Stimulated activated CD8-positive, alpha-beta memory T cell treated with anti-CD3 and anti-CD28 coated beads, Interleukin-15, amount 100 ng/mL, for 1 hour (primary cell): ENCODE measurements around the gene RAPGEF6.
"Not testable (repeated sequence)": the region's sequence is repeated elsewhere in the genome, so short reads cannot be mapped to it uniquely, and the experiment has no call there.

Source experiments
- DNase-seq: peaks from one replicate; pipeline ENCODE4 v3.0.0-alpha.2; 2020; ENCODE audit warnings: low read depth

RAPGEF6 gene

DNA sequence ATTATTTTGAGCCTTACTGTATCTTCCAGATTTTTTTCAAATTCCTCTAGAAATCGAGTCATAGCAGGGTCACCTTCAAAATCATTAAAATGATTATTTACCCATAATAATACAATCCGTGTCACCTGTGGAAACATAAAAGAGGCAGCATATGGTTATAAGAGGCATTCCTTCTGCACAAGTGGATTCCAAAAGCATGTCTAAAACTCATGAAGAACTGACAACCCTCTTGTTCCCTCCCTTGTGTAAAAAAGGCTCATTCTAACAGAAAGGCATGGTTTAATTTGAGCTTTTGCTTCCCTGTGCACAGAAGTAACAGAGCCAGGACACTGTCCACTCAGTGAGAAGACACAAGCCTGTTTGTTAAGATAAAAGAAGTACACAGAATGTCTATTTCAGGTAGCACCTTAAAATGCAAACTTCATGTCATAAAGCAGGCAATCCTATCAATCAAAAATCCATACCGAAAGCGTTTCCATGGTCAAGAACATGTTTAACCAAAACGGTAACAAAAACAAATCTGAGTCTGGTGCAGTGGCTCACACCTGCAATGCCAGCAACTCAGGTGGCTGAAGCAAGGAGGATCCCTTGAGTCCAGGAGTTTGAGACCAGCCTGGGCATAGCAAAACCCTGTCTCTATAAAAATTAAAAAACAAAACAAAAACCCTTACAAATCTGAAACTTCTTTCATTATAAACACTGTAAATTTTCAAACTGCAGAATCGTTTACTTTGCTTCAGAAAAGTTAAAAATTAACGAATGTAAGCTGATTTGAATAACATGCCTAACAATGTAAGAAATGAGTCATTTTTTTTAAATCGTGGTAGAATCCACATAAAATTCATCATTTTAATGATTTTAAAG, 139.3 kb downstream of the RAPGEF6 start:
- no peak for DNase-seq

DNA sequence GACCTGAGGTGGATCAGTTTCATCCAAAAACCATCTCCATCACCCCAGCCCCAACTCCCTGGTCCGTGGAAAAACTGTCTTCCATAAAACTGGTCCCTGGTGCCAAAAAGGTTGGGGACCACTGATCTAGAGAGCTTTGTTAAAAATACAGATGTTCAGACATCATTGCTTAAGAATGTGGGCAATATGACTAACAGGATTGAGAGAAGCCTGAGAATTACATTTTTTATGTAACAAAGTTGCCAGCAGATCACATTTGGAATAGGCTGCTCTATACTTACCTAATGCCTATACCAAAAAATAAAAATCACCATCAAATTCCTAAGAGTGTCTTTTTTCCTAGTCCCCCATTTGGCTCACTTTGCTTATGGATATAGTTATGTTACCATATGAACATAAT, 143.3 kb downstream of the RAPGEF6 start:
- DNase-seq = no peak

DNA sequence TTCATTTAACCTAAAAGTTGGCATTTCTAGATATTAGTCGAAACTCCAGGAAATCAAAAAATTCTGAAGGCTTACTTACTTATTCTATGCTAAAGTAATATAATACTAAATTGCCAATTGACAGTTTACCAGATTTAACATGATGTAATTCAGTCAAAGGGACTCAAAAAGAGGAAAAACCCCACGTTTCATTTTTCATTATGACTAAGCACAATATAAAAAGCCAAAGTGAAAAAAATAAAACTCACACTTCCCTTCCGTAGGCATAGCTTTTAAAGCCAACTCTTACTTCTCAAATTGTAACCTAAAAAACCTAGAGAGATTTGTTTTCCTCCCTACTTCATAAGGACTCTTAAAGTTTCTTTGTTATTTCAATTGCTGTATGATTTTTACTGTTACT, 146.6 kb downstream of the RAPGEF6 start:
- DNase-seq = no peak

DNA sequence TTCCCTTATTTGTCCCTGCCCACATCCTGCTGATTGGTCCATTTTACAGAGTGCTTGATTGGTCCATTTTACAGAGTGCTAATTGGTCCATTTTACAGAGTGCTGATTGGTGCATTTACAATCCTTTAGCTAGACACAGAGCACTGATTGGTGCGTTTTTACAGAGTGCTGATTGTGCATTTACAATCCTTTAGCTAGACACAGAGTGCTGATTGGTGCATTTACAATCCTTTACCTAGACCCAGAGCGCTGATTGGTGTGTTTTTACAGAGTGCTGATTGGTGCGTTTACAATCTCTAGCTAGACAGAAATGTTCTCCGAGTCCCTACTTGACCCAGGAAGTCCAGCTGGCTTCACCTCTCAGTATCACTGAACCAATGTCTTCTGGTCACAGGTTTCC, 147.7 kb downstream of the RAPGEF6 start:
- not testable (repeated sequence) for DNase-seq

DNA sequence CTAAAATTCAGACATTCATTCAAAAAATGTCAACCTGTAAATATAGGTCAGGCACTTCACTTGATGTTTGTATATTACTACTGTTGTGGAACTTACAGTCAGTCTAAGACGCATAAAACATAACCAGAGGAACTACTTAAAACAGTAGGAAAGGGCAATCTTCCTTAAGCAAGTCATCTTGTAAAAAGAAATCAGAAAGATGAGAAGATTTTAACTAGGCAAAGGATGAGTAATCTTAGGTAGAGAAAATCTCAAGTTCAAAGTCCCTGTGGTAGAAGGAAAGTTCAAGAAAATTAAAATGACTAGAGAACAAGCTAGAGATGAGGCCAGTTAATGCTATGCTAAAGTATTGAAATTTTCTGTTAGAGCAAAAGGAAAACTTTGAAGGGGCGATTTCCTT, 152.4 kb downstream of the RAPGEF6 start:
- no peak for DNase-seq

DNA sequence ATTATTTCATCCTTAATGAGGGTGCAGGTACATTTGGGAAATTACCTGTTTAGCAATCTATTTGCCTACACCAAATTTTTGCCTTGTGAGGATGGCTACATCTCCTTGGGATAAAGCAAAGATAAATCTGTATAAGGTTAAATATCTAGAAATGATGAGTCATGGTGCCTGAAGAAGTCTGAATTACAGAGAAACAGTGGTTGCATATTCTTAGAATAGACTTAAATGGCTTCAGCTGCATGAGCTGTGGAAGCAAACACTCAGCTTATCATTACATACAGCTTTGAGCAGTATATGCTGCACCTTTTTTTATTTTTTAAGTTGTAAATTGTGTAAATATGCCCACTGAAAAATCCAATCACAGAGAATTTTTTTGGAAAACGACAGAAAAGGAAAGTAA, 153.5 kb downstream of the RAPGEF6 start:
- DNase-seq = no peak

DNA sequence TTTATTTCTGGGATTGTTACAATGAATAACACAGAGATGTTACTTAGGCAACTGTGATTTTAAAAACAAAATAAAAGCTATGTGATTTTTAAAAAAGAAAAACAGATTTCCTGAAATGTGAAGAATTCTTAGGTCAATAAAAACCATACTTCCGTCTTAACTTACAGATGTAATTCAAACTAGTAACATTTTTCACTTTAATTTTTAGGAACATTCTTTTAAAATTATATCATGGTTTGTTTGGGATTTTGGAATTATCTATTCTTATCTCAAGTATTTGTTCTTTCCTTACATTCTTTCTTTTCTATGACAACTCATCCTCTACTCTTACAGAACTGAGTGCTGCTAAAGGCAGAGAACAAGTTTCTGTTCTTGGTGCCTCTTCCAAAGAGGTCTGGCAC, 159.5 kb downstream of the RAPGEF6 start:
- DNase-seq = no peak

DNA sequence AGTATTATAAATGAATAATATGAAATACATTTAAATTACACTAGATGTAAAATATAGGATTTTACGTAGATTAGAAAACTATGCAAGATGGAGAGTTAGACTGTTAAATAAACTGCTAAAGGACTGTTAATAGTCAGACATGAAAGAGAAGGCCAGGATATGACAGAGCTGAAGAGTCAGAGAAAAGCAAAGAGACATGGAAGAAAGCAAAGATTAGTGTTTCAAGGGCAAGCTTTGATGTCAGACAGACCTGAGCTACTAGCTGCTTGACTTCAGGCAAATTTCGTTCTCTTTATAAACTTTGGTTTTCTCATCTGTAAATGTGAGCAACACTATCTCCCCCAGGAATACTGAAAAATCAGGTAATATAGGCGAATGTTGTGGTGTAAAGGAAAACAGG, 161.3 kb downstream of the RAPGEF6 start:
- no peak for DNase-seq

DNA sequence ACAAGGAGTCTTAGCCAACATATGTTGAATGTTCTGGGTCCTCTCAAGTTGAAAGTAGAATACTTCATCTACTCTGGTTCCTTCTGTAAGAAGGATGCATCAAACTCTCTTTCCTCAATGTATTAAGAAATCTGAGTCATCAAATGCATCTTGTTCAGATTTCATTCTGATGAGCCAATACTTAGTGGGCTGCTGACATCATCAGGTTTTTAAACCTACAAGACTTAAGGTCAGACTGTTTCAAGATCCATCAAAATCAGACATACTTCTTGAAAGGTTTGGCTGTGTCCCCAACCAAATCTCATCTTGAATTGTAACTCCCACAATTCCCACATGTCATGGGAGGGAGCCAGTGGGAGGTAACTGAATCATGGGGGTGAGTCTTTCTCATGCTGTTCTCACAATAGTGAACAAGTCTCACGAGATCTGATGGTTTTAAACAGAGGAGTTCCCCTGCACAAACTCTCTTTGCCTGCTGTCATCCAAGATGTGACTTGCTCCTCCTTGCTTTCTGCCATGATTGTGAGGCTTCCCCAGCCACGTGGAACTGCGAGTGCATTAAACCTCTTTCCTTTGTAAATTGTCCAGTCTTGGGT, 168.8 kb downstream of the RAPGEF6 start:
- DNase-seq = no peak

DNA sequence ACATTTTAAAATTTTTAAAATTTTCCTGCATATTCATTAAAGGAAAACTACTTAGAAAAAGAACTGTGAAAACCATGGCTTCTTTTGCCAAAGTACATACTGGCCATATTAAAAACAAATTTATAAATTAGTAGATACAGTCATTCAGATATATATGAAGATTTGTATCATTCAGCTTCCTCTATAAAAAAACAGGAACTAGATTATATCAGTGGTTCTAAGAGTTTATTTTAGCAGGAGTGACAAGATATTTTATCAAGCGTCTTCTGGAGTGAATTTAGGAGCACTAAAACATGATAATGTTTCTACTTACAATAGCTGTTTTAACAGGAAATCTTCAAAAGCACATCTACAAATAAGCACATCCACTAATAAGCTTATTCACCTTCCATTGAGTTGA, 171.4 kb downstream of the RAPGEF6 start:
- DNase-seq = no peak

DNA sequence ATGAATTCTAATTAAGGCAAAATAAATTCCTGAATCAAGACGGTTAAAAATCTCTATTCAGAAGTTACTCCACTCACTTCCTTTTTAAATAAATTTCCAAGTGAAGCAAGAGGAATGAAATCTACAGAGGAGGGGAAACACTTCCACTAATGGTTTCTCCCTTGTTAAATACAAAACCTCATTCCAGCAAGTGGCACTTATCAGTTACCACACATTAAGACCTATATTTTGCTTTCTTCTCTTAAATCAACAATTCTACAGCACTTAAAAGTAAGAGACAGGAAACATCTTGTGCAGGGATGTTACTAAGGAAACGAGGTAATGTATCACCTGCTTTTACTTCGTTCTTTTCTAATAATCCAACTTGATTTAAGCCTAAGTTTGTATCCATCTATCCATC, 172.6 kb downstream of the RAPGEF6 start:
- no peak for DNase-seq

DNA sequence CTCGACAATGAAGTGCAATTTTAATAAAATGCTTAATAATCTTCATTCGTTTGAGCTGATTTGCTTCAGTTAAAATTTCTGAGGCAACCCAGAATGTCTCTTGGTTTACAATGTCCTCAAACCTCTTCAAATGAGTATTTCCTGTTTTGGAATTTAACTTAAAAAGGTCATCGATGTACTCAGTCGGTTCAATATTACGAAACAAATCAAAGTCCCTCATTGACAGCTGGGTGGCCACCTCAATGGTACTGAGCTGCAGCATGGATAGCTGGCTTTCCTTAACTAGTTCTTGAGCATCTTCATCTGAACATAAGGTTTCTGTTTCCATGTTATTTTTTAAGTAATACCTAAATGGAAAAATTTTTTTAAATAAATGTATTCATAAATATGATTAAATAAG, 173.3 kb downstream of the RAPGEF6 start:
- DNase-seq = no peak

DNA sequence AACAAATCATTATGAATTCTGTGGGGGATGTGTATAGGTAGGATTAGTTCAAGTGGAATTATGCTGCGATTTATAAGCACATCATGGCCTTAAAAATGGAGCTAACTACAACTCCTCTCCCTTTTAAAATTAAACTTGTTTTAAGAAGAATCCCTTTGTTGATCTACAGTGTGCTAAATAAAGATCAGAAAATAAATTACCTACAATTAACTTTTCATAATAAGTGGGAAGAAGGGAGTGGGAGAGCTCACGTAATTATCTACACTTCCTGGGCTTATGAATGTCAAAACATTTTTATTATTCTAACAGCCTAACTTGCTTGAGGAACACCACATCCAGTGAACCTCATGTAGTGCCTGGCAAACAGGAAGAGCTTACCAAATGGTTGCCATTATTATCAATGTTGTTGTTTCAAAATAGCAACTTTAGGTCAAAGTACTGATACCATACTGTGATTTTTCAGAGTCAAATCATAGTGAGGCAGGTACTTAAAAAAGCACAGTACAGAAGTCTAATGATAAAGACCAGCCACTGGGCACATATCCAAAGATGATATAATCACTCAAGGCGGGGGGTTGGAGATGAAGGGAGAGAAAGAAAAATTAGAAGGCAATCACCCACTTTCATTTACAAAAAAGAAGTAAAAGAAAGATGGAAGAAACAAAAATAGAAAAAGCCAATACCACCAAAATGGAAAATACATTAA, 174.0 kb downstream of the RAPGEF6 start:
- DNase-seq = no peak

DNA sequence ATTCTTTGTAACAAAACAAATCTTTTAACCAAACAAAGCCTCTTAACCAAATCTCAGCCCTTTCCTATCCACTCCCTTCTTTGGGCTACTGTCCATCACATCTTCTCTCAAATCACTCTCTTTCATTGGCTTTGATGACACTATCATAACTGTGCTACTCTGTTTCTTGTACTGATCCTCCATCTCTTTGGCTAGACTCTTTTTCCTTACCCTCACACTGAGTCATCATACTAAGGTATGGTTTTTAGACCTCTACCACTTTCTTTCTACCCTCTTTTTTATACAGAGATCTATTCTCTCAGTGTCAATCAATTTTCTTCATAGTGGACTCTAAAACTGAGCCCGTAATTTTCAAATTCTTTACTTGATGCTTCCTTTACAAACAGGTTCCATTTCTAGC, 174.9 kb downstream of the RAPGEF6 start:
- DNase-seq = no peak

DNA sequence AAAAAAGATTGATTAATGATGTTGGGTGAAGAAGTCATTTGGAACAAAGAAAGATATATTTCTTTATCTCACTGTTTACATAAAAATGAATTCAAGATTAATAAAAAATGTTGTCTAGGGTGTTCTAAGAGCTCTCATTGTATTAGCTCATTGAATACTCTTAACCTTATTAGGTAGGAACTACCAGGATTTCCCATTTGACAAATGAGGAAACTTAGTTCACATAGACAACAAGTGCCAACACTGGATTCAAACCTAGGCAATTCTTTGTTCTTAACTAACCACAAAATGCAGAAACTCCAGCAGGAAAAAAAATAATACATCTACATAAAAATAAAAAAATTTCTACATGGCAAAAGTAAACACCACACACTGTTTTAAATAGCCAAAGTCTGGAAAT, 175.8 kb downstream of the RAPGEF6 start:
- no peak for DNase-seq

DNA sequence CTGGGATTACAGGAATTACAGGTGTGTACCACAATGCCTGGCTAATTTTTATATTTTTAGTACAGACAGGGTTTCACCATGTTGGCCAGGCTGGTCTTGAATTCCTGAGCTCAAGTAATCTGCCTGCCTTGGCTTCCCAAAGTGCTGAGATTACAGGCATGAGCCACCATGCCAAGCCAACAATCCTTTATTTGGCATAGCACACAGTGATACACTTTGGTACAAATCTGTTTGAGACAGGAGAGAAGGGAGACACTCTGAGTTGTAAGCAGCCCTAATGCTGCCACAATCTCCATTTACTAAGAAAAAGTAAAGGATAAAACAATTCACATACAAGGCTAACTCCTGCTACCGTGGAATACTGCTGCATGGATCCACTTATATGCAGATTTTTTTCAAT, 177.8 kb downstream of the RAPGEF6 start:
- DNase-seq = no peak

DNA sequence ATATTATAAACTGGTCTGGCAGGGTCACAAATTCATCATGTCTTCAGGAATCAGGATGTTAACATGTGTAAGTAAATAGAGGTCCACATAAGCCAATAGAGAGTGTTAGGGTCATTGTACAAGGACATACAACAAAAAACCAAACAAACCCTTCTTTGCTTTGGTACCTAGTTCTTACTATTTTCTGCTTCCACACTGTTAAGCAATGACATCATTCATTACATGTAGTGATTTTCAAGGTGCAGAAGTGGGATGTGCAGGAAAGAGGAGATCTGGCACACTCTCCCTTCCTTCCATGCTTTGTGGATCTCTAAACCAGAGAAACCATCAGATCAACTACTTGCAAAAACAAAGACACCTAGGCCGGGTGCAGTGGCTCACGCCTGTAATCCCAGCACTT, 184.1 kb downstream of the RAPGEF6 start:
- DNase-seq = no peak

DNA sequence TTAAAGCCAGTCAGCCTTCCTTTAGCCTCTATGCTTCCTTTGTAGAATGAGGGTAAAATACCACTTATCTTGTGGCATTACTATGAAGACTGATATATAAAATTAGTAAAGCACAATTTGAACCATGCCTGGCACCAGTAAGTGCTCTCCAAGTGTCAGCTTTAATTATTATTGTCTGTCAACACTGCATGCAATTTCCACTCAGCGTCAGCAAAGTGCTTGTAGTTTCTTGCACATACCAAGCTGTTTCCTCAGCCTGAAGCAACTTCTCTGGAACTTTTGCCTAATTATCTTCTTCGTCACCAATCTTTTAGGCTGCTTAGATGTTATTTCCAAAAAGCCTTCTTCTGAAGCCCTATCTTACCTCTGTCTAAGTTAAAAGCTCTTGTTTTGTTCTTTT, 193.8 kb downstream of the RAPGEF6 start:
- DNase-seq = no peak

DNA sequence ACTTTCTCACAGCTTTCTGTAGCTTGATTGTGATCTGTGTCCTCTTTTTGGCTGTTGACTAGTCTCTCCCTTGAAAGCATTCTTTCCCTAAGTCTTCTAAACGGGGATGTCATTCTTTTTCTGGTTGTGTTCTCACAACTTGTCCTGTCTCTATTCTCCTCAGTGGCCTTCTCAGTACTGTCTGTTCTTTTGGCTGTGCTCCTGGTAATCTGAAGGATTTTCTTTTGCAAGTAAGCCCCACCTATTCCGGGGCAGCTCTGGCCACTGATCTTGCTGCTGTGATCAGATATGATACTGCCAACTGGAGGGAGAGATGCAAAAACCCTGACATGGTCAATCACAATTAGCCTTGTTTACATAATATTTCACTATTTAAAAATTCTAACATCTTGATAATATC, 198.9 kb downstream of the RAPGEF6 start:
- DNase-seq = no peak

DNA sequence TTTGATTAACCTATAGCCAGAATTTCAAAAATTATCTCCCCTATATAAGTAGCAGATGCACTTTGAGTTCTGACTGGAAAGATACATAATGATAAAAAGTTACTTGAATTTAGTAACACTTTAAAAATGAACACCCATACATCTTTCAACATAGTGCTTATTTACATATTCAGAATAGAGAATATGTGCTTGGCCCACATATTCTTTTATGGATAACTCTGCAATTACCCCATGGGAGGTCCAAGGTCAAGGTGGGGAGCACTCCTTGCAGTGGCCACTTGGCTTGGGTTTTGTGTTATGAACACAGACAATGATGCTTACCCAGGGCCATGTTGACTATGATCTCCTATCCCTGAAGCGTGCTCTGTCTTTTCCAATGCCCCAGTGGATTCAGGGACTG, 201.9 kb downstream of the RAPGEF6 start:
- no peak for DNase-seq

DNA sequence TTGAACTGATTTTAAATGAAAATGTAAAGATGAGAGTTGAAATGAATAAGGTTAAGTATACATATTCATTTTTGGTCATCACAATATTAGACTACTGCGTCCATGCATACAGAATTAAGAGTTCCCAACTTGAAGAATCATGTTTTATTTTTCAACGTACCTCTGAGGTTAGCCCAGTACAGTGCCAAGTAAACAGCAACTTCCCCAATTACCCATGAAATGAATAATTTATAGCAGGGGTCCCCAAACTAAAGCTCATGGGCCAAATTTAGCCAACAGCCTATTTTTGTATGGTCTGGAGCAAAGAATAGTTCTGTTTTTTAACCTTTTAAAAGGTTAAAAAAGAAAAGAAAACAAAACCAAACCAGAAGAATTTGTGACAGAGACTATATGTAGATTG, 203.2 kb downstream of the RAPGEF6 start:
- no peak for DNase-seq

DNA sequence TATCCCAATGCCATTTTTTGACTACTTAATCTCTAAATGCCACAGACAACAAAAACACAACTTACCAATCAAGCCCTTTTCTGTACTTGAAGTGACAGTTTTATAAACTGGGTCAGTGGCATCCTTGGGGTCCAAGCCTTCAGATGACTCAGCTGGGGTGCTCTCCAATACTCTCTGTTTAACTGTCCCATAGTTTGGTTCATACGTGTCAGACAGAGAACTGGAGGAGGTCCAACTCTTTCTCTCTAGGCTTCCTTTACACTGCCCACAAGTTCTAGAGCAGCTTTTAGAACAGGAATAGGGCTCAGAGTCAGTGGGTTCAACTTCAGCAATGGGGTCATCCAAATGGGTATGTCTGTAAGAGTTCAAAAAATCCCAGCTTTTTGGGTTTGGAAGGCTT, 204.2 kb downstream of the RAPGEF6 start:
- no peak for DNase-seq

DNA sequence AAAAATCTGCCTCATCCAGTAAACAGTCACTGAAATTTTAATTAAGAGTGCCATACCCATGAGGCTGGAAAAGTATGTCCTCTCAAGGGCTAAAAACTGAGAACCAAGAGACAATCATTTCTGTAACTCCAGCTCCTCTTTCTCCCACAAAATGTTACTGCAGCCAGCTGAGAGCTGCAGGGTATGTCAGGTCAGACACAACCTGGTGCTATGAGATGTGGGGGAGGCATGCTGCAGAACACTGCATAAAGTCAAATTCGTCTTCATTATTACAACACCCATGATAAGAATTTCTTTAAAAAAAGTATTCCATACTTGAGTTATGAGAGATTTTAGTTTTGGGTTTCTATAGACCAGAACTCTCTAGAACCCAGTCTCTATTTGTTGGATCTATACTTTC, 209.0 kb downstream of the RAPGEF6 start:
- DNase-seq = no peak
